Upper lobe of right lung (tissue), 1 donor: ENCODE measurements around the gene CTSS. TPM values are rescaled to one million over a fixed set of nuclear protein-coding genes. Genes with fewer than 3 reads are reported as not detected.
A peak's percentile ranks its signal among the peaks of the same experiment; 100 is the strongest.
"Not testable (repeated sequence)": the region's sequence is repeated elsewhere in the genome, so short reads cannot be mapped to it uniquely, and the experiment has no call there.

Experiments
- ATAC-seq: fragments of 200-7000 bp; cut with Tn5 transposase; one replicate; pipeline ENCODE4 v1.9.1; 2020; ENCODE audit warnings: mild to moderate bottlenecking, moderate library complexity
- DNase-seq: peaks from one replicate; pipeline ENCODE4 v3.0.0-alpha.2; 2020
- H3K27ac ChIP-seq: fragments of 200-600 bp; one replicate; pipeline ENCODE4 v1.8.0; 2022
- H3K27me3 ChIP-seq: fragments of 200-600 bp; one replicate; pipeline ENCODE4 v1.8.0; 2022; ENCODE audit warnings: mild to moderate bottlenecking
- H3K36me3 ChIP-seq: fragments of 200-600 bp; one replicate; pipeline ENCODE4 v1.8.0; 2022
- H3K4me1 ChIP-seq: fragments of 200-600 bp; one replicate; pipeline ENCODE4 v1.8.0; 2022
- H3K4me3 ChIP-seq: fragments of 200-600 bp; one replicate; pipeline ENCODE4 v1.8.0; 2022; ENCODE audit warnings: mild to moderate bottlenecking
- H3K9me3 ChIP-seq: fragments of 200-600 bp; one replicate; pipeline ENCODE4 v1.8.0; 2022
- CTCF ChIP-seq: fragments of 200-600 bp; IDR thresholded peaks from one replicate; pipeline ENCODE4 v1.8.0; 2022; ENCODE audit warnings: antibody characterized with exemption
- intact Hi-C: fragments of 100-400 bp; cut with DNase I; formaldehyde crosslinking; loops from one replicate; pipeline ENCODE4 v1.11.0; 2022
- total RNA-seq: library from RNA; stranded (reverse); fragmentation: NEBNext Ultra II Directional; extraction: Animal tissue kit (Norgen Biotek cat#: 25700); gene quantifications from one replicate; pipeline ENCODE4 v1.2.1, GENCODE V29; 2021
- donor health status: DM: no; HTN: yes; CAD: no; lungs with severe emphysema.

The CTSS gene
- total RNA-seq, 1 donor from 2014 or later, result 533 TPM

GRCh38 chr1:150788946-150789345, 23.4 kb upstream of the CTSS start:
- TF ChIP-seq CTCF, result no peak
- peaks cover 4% of the 10 kb centered on the region for H3K4me1 ChIP-seq
- ATAC-seq (no peak), DNase-seq (no peak)
- H3K36me3 ChIP-seq, result no peaks in the 10 kb centered on the region
- intact Hi-C loops, result no loop called here
- no peak overlapping the region for H3K27ac ChIP-seq
- no peak overlapping the region for H3K4me3 ChIP-seq
- H3K27me3 ChIP-seq, result no peaks in the 10 kb centered on the region
- H3K9me3 ChIP-seq, result no peaks in the 10 kb centered on the region

- Histone ChIP-seq H3K9me3 (no peaks in the 10 kb centered on the region), H3K27ac (no peak overlapping the region), H3K27me3 (no peaks in the 10 kb centered on the region), H3K4me1 (peaks cover 4% of the 10 kb centered on the region), H3K4me3 (no peak overlapping the region), H3K36me3 (no peaks in the 10 kb centered on the region)
- DNase-seq (no peak), ATAC-seq (no peak)
- intact Hi-C loops, result no loop called here
- no peak for TF ChIP-seq CTCF
Measured at GRCh38 chr1:150787455-150787854, 21.9 kb upstream of the CTSS start.

GRCh38 chr1:150780510-150780909, 14.9 kb upstream of the CTSS start:
- Histone ChIP-seq H3K4me1 (peaks cover 4% of the 10 kb centered on the region), H3K27me3 (no peaks in the 10 kb centered on the region), H3K4me3 (no peak overlapping the region), H3K9me3 (no peaks in the 10 kb centered on the region), H3K27ac (no peak overlapping the region), H3K36me3 (no peaks in the 10 kb centered on the region)
- intact Hi-C loops, result no loop called here
- TF ChIP-seq CTCF, result no peak
- ATAC-seq, result no peak
- no peak for DNase-seq

GRCh38 chr1:150778409-150778808, 12.8 kb upstream of the CTSS start:
- intact Hi-C loops, result no loop called here
- no peaks in the 10 kb centered on the region for H3K36me3 ChIP-seq
- H3K27ac ChIP-seq, result no peak overlapping the region
- ATAC-seq, result peak; percentile 28
- DNase-seq, result no peak
- H3K9me3 ChIP-seq, result no peaks in the 10 kb centered on the region
- no peak overlapping the region for H3K4me3 ChIP-seq
- peaks cover 4% of the 10 kb centered on the region for H3K4me1 ChIP-seq
- no peak for TF ChIP-seq CTCF
- H3K27me3 ChIP-seq, result no peaks in the 10 kb centered on the region

- peaks cover 4% of the 10 kb centered on the region for H3K4me1 ChIP-seq
- no peak for DNase-seq
- TF ChIP-seq CTCF, result no peak
- H3K27me3 ChIP-seq, result no peaks in the 10 kb centered on the region
- H3K27ac ChIP-seq, result no peak overlapping the region
- intact Hi-C loops, result no loop called here
- H3K4me3 ChIP-seq, result no peak overlapping the region
- H3K9me3 ChIP-seq, result no peaks in the 10 kb centered on the region
- ATAC-seq, result peak; percentile 68
- no peaks in the 10 kb centered on the region for H3K36me3 ChIP-seq
Measured at GRCh38 chr1:150777544-150777943, 12.0 kb upstream of the CTSS start.

- H3K27ac ChIP-seq, DNase-seq, H3K4me3 ChIP-seq, H3K4me1 ChIP-seq, H3K9me3 ChIP-seq, H3K27me3 ChIP-seq, ATAC-seq, intact Hi-C loops, H3K36me3 ChIP-seq: not testable (repeated sequence)
Measured at GRCh38 chr1:150775931-150776505, 10.4 kb upstream of the CTSS start.
